Tibial nerve (tissue), 4 donors: ENCODE measurements around the gene CALR. TPM values are rescaled to one million over a fixed set of nuclear protein-coding genes. Genes with fewer than 3 reads are reported as not detected.

ENCODE experiments used
- DNase-seq, 2 donors: peaks; one replicate each; pipeline ENCODE4 v3.0.0-alpha.2; 2019; ENCODE audit warnings: low spot score in 2 of 2
- H3K27ac ChIP-seq, 4 donors: fragments of 200-600 bp; sonication (generic) in 3 of 4; one replicate each; pipeline ENCODE4 v1.5.1; 2017 to 2019; ENCODE audit warnings: mild to moderate bottlenecking in 1 of 4
- H3K27me3 ChIP-seq, 2 donors: fragments of 200-600 bp; sonication (generic) in 1 of 2; one replicate each; pipeline versions ENCODE4 v1.5.1 to v1.6.0; 2017 to 2019
- H3K36me3 ChIP-seq, 3 donors: fragments of 200-600 bp; sonication (generic); one replicate each; pipeline ENCODE4 v1.5.1; 2018 to 2019
- H3K4me1 ChIP-seq, 4 donors: fragments of 200-600 bp; sonication (generic) in 3 of 4; one replicate each; pipeline ENCODE4 v1.5.1; 2017 to 2019
- H3K4me3 ChIP-seq, 4 donors: fragments of 200-600 bp; sonication (generic) in 3 of 4; one replicate each; pipeline ENCODE4 v1.5.1; 2017 to 2019; ENCODE audit warnings: mild to moderate bottlenecking in 1 of 4, moderate library complexity in 1 of 4
- H3K9me3 ChIP-seq, 4 donors: fragments of 200-600 bp; sonication (generic) in 3 of 4; one replicate each; pipeline ENCODE4 v1.5.1; 2017 to 2019
- CTCF ChIP-seq, 5 experiments: fragments of 200-600 bp in 3 of 5; fragments of 450-650 bp in 2 of 5; sonication (generic) in 3 of 5; IDR thresholded peaks; one replicate each; pipeline ENCODE4 v1.5.1; 2016 to 2019; ENCODE audit warnings: antibody characterized with exemption in 5 of 5, mild to moderate bottlenecking in 3 of 5, moderate library complexity in 2 of 5
- EP300 ChIP-seq, 2 donors: sonication (generic); formaldehyde crosslinking; IDR thresholded peaks; one replicate each; pipeline ENCODE4 v1.6.1; 2017; ENCODE audit warnings: antibody characterized with exemption in 2 of 2, mild to moderate bottlenecking in 1 of 2
- POLR2A ChIP-seq, 2 donors: fragments of 450-650 bp; IDR thresholded peaks; one replicate each; pipeline ENCODE4 v1.6.1; 2017; ENCODE audit warnings: antibody characterized with exemption in 2 of 2, mild to moderate bottlenecking in 2 of 2, moderate library complexity in 2 of 2
- WGBS, 2 donors: methylation state at CpG; one replicate each; pipeline ENCODE4 v1.1.5; 2018; 5-methylcytosine and 5-hydroxymethylcytosine counted together
- total RNA-seq, 4 donors: library from RNA; depleted of rRNA; stranded (reverse); fragments of >200 nt; gene quantifications; one replicate each; pipeline ENCODE4 v1.1.0, GENCODE V29; 2016

CALR gene
- total RNA-seq, 4 donors from 2014 or later = 173 to 398 (median 313) TPM

GRCh38 chr19:12940897-12941296 is 2.5 kb downstream of the CALR start:
- 80 to 86% methylated on average over 2 of the region's 2 CpGs for WGBS, 2 donors
- peaks cover 2 to 52% (median 40%) of the 10 kb centered on the region in 3 donors for H3K36me3 ChIP-seq

GRCh38 chr19:12943437-12944044 is 5.1 kb downstream of the CALR start:
- Histone ChIP-seq H3K4me1 (peaks cover 0 to 76% (median 28%) of the 10 kb centered on the region in 4 donors), H3K27me3 (no peaks in the 10 kb centered on the region), H3K9me3 (no peaks in the 10 kb centered on the region), H3K4me3 (no peak overlapping the region), H3K36me3 (peaks cover 2 to 63% (median 50%) of the 10 kb centered on the region in 3 donors), H3K27ac (peak overlapping the region in 1 of 4 donors; percentile 11)
- WGBS, 2 donors = 83 to 86% methylated on average over 18 of the region's 18 CpGs
- DNase-seq = no peak
- TF ChIP-seq POLR2A (IDR thresholded peaks at IDR 0.05) (no peak), CTCF (IDR thresholded peaks at IDR 0.05) (no peak), EP300 (IDR thresholded peaks at IDR 0.05) (no peak)

More at GRCh38 chr19:12940897-12941296, 2.5 kb downstream of the CALR start:
- no peaks in the 10 kb centered on the region for H3K9me3 ChIP-seq
- H3K27me3 ChIP-seq = no peaks in the 10 kb centered on the region
- H3K4me1 ChIP-seq = peaks cover 0 to 68% (median 21%) of the 10 kb centered on the region in 4 donors
- no peak overlapping the region for H3K4me3 ChIP-seq
- H3K27ac ChIP-seq = peak overlapping the region in 2 of 4 donors; percentile 40 to 91
- TF ChIP-seq EP300 (IDR thresholded peaks at IDR 0.05) (no peak), CTCF (IDR thresholded peaks at IDR 0.05) (no peak), POLR2A (IDR thresholded peaks at IDR 0.05) (no peak)
- DNase-seq = no peak

GRCh38 chr19:12944104-12944674 is 5.8 kb downstream of the CALR start:
- peak overlapping the region in 2 of 4 donors; percentile 95 to 98 for H3K27ac ChIP-seq
- H3K9me3 ChIP-seq = no peaks in the 10 kb centered on the region
- 55 to 56% methylated on average over 2 of the region's 2 CpGs for WGBS, 2 donors
- H3K4me1 ChIP-seq = peaks cover 0 to 75% (median 28%) of the 10 kb centered on the region in 4 donors
- H3K4me3 ChIP-seq = no peak overlapping the region
- DNase-seq = no peak
- TF ChIP-seq CTCF (IDR thresholded peaks at IDR 0.05) (no peak), EP300 (IDR thresholded peaks at IDR 0.05) (no peak), POLR2A (IDR thresholded peaks at IDR 0.05) (no peak)
- no peaks in the 10 kb centered on the region for H3K27me3 ChIP-seq
- peaks cover 2 to 69% (median 56%) of the 10 kb centered on the region in 3 donors for H3K36me3 ChIP-seq

GRCh38 chr19:12945479-12946091 is 7.2 kb downstream of the CALR start, which contains the start of gene RAD23A:
RAD23A (plus strand) TSS chr19:12945862; CDS start chr19:12945949, 87 bp downstream.
- peak within 1 kb of the TSS; percentile 72 to 99 (median 94) for H3K4me3 ChIP-seq
- H3K27ac ChIP-seq = peak within 1 kb of the TSS; percentile 82 to 98 (median 96)
- H3K36me3 ChIP-seq = peaks cover 2 to 76% (median 57%) of the 10 kb centered on the region in 3 donors
- DNase-seq = peak; percentile 95 to 96
- H3K9me3 ChIP-seq = no peaks in the 10 kb centered on the region
- H3K4me1 ChIP-seq = peaks cover 0 to 61% (median 16%) of the 10 kb centered on the region in 4 donors
- TF ChIP-seq EP300 (IDR thresholded peaks at IDR 0.05) = peak; percentile 84 to 98
- TF ChIP-seq POLR2A (IDR thresholded peaks at IDR 0.05) = peak; percentile 88 to 89
- peak in 2 of 5 experiments; percentile 26 to 58 for TF ChIP-seq CTCF (IDR thresholded peaks at IDR 0.05)
- H3K27me3 ChIP-seq = no peaks in the 10 kb centered on the region
- 1 to 3% methylated on average over 15 to 56 of the region's 62 CpGs for WGBS, 2 donors
